Activated CD8-positive, alpha-beta T cell treated with anti-CD3 and anti-CD28 coated beads, Interleukin-2, amount 10 ng/mL, durations not matched to agents 7 days and 5 days (primary cell): ENCODE data around the gene AFAP1L2. TPM values are rescaled to one million over a fixed set of nuclear protein-coding genes. Genes with fewer than 3 reads are reported as not detected.
"Not testable (repeated sequence)": the region's sequence is repeated elsewhere in the genome, so short reads cannot be mapped to it uniquely, and the experiment has no call there.

Experiments used
- ATAC-seq: fragments of 150-1000 bp; cut with Tn5 transposase; one replicate; pipeline ENCODE4 v1.10.0; 2021; ENCODE audit warnings: moderate library complexity
- CTCF ChIA-PET: fragments of 350-600 bp; sonication (Branson Sonifier 250); formaldehyde crosslinking; loops from one replicate; lab custom pipeline; 2021; ENCODE audit warnings: antibody characterized with exemption; lab: Charles Lee
- POLR2A ChIA-PET: fragments of 350-600 bp; sonication (Branson Sonifier 250); formaldehyde crosslinking; loops from one replicate; lab custom pipeline; 2021; ENCODE audit warnings: antibody characterized with exemption; lab: Charles Lee
- DNase-seq: peaks from one replicate; pipeline ENCODE4 v3.0.0-alpha.2; 2020
- H3K27ac Mint-ChIP-seq: one replicate; pipeline ENCODE4 v1.8.0; 2021; ENCODE audit warnings: mild to moderate bottlenecking, mixed read lengths
- H3K27me3 Mint-ChIP-seq: one replicate; pipeline ENCODE4 v1.8.0; 2021; ENCODE audit warnings: low read depth, mixed read lengths
- H3K36me3 Mint-ChIP-seq: one replicate; pipeline ENCODE4 v1.8.0; 2021; ENCODE audit warnings: low read depth, mixed read lengths
- H3K4me1 Mint-ChIP-seq: one replicate; pipeline ENCODE4 v1.8.0; 2021; ENCODE audit warnings: low read depth, mixed read lengths
- H3K4me3 Mint-ChIP-seq: one replicate; pipeline ENCODE4 v1.8.0; 2021; ENCODE audit warnings: mild to moderate bottlenecking, mixed read lengths
- H3K9me3 Mint-ChIP-seq: one replicate; pipeline ENCODE4 v1.8.0; 2022; ENCODE audit warnings: mixed read lengths; ENCODE audit not compliant: insufficient read depth
- total RNA-seq, 2 experiments: library from RNA; stranded (reverse); gene quantifications; one replicate each; pipeline ENCODE4 v1.2.3, GENCODE V29; 2021

AFAP1L2 gene
- total RNA-seq, 2 experiments from 2014 or later: 4.0 to 4.8 TPM

DNA sequence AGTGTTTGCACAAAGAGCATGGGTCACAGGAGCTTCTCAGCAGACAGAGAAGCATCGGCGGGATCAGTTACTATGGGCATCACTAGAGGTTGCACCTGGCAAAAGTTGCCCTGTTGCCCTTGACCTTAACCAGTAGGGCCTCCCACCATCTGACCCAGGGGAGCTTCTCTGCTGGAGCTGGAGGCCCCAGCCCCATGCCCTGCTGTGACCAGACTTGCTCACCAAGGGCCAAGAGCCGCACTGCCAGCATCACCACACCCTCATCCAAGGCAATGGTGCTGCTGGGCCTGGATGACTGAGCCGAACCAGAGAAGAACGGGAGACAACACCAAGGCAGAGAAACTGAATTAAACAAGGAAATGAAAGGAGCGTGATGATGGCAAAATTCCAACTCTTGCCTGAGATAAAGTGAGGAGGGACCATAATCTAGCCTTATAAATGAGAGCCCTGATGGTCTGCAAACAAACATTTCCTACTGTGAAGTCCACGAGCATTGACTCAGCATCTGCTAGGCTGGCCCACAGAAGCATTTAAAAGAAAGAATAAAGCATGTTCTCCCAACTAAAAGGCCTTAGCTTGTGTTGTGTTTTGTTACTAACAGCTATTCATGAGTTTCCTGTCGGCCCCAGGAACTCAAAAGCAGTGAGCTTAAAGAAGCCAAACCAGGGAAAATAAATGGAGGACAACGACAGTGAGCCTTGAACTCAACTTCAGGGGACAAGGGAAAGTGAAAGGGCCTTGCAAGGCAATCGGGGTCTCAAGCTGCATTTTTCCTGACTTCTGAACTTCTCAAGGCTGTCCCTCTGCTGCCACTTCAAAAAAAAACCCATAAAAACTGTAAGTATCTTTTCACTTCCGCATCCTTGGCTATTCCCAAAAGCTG, 60.4 kb downstream of the AFAP1L2 start:
- H3K27ac Mint-ChIP-seq: no peak overlapping the region
- H3K9me3 Mint-ChIP-seq: no peaks in the 10 kb centered on the region
- ChIA-PET CTCF (interaction anchor here (1.2 to 2.9 kb wide), 2 partner anchors 40 to 198 kb away, joined by 3 to 14 read pairs; no protein-coding TSS in a partner anchor), POLR2A (no interaction called here)
- ATAC-seq (no peak), DNase-seq (no peak)
- H3K4me3 Mint-ChIP-seq: no peak overlapping the region
- H3K4me1 Mint-ChIP-seq: no peaks in the 10 kb centered on the region
- H3K27me3 Mint-ChIP-seq: no peaks in the 10 kb centered on the region
- no peaks in the 10 kb centered on the region for H3K36me3 Mint-ChIP-seq

DNA sequence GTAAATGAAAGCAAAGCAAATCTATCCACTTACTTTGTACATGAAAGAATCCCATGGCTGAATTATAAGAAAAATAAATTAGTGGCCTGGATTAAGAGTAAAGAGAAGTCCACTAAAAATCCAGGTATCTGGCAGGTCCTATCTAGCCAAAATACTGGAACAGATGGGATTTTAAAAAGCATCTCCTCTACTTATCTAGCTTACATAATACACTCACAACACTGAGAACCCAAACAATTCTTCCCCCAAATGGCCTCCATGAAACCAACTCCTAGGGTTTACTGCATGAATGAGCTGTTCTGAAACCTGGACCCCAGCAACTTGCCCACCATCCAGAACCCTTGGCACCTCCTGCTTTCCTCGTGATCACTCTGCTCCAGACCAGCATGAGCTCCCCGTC, 61.3 kb downstream of the AFAP1L2 start:
- Mint-ChIP-seq H3K4me3 (no peak overlapping the region), H3K9me3 (no peaks in the 10 kb centered on the region), H3K4me1 (peaks cover 5% of the 10 kb centered on the region), H3K36me3 (no peaks in the 10 kb centered on the region), H3K27ac (no peak overlapping the region), H3K27me3 (no peaks in the 10 kb centered on the region)
- ChIA-PET POLR2A (no interaction called here), CTCF (interaction anchor here (2.9 kb wide), 1 partner anchor 39 kb away, joined by 14 read pairs; no protein-coding TSS in a partner anchor)
- DNase-seq (no peak), ATAC-seq (no peak)

GRCh38 chr10:114340816-114341215, 63.5 kb downstream of the AFAP1L2 start:
- Mint-ChIP-seq H3K9me3 (no peaks in the 10 kb centered on the region), H3K36me3 (no peaks in the 10 kb centered on the region), H3K4me3 (no peak overlapping the region), H3K27ac (no peak overlapping the region), H3K27me3 (no peaks in the 10 kb centered on the region), H3K4me1 (peaks cover 25% of the 10 kb centered on the region)
- no peak for ATAC-seq
- ChIA-PET CTCF (interaction anchor here (1.0 to 1.3 kb wide), 2 partner anchors 12 to 37 kb away, joined by 4 to 6 read pairs; no protein-coding TSS in a partner anchor), POLR2A (no interaction called here)
- DNase-seq: no peak

DNA sequence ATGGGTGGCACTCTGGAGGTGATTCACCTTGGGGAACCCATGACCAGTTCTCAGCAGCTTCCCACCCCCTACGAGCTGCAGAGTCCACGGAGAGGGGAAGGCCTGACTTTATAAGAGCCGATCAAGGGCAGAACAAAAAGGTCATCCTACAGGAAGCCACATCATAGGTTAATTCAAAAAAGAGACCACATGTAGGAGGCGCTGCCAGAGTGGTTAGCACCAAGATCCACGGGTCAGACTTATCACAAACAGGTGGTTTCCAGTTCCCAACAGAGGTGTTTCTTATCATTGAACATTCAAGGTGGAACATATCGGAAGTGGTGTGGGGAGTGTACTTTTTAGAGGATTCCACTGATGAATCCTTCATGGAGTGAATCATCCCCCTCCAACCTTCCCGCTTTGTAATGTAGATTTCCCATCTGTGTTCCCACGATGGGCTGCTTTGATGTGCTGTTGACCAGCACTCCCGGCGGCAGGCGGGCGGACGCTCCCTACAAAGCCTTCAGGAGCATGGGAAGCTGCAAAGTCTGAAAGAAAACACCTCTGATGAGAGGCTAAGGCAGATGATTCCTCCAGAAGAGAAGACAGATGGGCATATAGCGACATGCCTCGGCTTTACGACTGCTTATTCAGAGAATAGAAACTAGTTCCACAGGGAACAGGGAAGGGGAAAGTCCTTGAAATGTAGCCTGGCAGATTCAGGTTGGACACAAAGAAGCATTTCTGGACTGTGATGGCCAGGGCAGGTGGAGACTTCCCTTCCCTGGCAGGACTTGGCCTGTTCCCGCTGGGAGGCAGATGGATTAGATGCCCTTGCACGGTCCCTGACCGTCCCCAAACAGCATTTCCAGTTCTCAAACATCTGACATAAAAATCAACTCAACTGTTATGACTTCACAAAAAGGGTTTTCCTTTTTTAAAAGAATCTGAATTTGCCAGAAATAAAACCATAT, 66.5 kb downstream of the AFAP1L2 start:
- Mint-ChIP-seq H3K36me3 (no peaks in the 10 kb centered on the region), H3K4me3 (no peak overlapping the region), H3K9me3 (no peaks in the 10 kb centered on the region), H3K27me3 (no peaks in the 10 kb centered on the region), H3K4me1 (peaks cover 39% of the 10 kb centered on the region), H3K27ac (peak overlapping the region; percentile 16)
- ATAC-seq: peak; percentile 49
- ChIA-PET POLR2A (no interaction called here), CTCF (interaction anchor here (1.2 kb wide), 1 partner anchor 34 kb away, joined by 8 read pairs; no protein-coding TSS in a partner anchor)
- peak; percentile 24 for DNase-seq

DNA sequence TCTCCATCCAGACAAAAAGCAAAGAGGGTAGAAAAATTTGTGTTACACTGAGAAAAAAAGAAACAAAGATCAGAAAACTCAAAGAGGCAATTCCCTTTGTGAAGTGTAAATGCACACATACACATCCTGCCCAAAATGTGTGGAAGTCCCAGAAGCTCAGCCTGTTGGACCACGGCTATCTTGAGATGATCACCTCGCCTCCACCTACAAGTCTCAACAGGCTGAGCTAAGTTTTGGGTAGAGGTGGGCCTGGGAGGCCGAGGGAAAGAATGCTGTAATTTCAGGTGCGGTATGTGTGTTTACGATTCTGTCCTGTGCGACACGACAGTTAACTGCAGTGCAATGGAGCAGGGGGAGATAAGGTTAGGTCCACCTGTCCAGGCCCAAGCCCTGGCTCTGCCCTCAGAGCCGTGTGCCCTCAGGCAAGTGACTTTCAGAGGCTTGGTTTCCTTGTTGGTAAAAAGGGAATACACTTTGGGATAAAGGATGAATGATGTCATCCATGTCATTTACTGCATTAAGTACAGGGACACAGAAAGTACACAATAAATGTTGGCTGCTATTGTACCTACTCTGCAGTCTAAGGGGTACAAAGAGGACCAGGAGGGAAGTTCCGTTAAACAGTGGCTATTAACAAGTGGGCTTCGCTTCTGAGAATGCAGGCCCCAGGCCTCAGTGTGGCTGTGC, 67.3 kb downstream of the AFAP1L2 start:
- ChIA-PET POLR2A (no interaction called here), CTCF (interaction anchor here (1.2 kb wide), 1 partner anchor 33 kb away, joined by 8 read pairs; no protein-coding TSS in a partner anchor)
- ATAC-seq (no peak), DNase-seq (no peak)
- Mint-ChIP-seq H3K9me3 (no peaks in the 10 kb centered on the region), H3K27ac (peak overlapping the region; percentile 16), H3K4me3 (no peak overlapping the region), H3K27me3 (no peaks in the 10 kb centered on the region), H3K36me3 (no peaks in the 10 kb centered on the region), H3K4me1 (peaks cover 40% of the 10 kb centered on the region)

- no peaks in the 10 kb centered on the region for H3K36me3 Mint-ChIP-seq
- no peak for ATAC-seq
- no peak overlapping the region for H3K4me3 Mint-ChIP-seq
- no peaks in the 10 kb centered on the region for H3K27me3 Mint-ChIP-seq
- POLR2A ChIA-PET: no interaction called here
- peaks cover 40% of the 10 kb centered on the region for H3K4me1 Mint-ChIP-seq
- H3K9me3 Mint-ChIP-seq: no peaks in the 10 kb centered on the region
- CTCF ChIA-PET: interaction anchor here (0.8 kb wide), 1 partner anchor 102 kb away, joined by 3 read pairs; no protein-coding TSS in a partner anchor
- no peak overlapping the region for H3K27ac Mint-ChIP-seq
- DNase-seq: no peak
Measured at GRCh38 chr10:114335614-114336013, 68.7 kb downstream of the AFAP1L2 start.

GRCh38 chr10:114334301-114334700, 70.0 kb downstream of the AFAP1L2 start:
- no peaks in the 10 kb centered on the region for H3K36me3 Mint-ChIP-seq
- H3K27ac Mint-ChIP-seq: no peak overlapping the region
- no peaks in the 10 kb centered on the region for H3K9me3 Mint-ChIP-seq
- POLR2A ChIA-PET: no interaction called here
- H3K4me3 Mint-ChIP-seq: no peak overlapping the region
- DNase-seq (no peak), ATAC-seq (no peak)
- CTCF ChIA-PET: interaction anchor here (1.0 to 1.3 kb wide), 2 partner anchors 30 to 93 kb away, joined by 3 to 5 read pairs; no protein-coding TSS in a partner anchor
- peaks cover 40% of the 10 kb centered on the region for H3K4me1 Mint-ChIP-seq
- H3K27me3 Mint-ChIP-seq: no peaks in the 10 kb centered on the region

DNA sequence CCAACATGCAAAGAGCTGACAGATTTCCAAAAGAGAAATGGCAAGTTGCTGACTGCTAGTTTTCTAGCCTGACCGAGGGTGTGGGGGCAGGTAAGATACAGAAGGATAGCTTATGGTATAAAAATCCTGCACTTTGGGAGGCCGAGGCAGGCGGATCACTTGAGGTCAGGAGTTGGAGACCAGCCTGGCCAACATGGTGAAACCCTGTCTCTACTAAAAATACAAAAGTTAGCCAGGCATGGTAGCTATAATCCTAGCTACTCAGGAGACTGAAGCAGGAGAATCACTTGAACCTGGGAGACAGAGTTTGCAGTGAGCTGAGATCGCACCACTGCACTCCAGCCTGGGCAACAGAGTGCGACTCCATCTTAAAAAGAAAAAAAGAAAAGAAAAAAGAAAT, 70.9 kb downstream of the AFAP1L2 start:
- H3K9me3 Mint-ChIP-seq, DNase-seq, H3K4me3 Mint-ChIP-seq, H3K27me3 Mint-ChIP-seq, ATAC-seq, POLR2A ChIA-PET, H3K36me3 Mint-ChIP-seq, H3K27ac Mint-ChIP-seq: not testable (repeated sequence)
- CTCF ChIA-PET: interaction anchor here (1.0 to 1.5 kb wide), 4 partner anchors 29 to 126 kb away, joined by 3 to 5 read pairs (median 3); no protein-coding TSS in a partner anchor
- peaks cover 40% of the 10 kb centered on the region for H3K4me1 Mint-ChIP-seq

GRCh38 chr10:114332301-114333192, 71.8 kb downstream of the AFAP1L2 start:
- ATAC-seq: no peak
- peaks cover 31% of the 10 kb centered on the region for H3K4me1 Mint-ChIP-seq
- DNase-seq: no peak
- H3K4me3 Mint-ChIP-seq: no peak overlapping the region
- ChIA-PET POLR2A (no interaction called here), CTCF (interaction anchor here (1.1 to 1.5 kb wide), 3 partner anchors 29 to 126 kb away, joined by 3 to 5 read pairs (median 3); no protein-coding TSS in a partner anchor)
- H3K36me3 Mint-ChIP-seq: no peaks in the 10 kb centered on the region
- no peaks in the 10 kb centered on the region for H3K27me3 Mint-ChIP-seq
- no peak overlapping the region for H3K27ac Mint-ChIP-seq
- H3K9me3 Mint-ChIP-seq: no peaks in the 10 kb centered on the region

DNA sequence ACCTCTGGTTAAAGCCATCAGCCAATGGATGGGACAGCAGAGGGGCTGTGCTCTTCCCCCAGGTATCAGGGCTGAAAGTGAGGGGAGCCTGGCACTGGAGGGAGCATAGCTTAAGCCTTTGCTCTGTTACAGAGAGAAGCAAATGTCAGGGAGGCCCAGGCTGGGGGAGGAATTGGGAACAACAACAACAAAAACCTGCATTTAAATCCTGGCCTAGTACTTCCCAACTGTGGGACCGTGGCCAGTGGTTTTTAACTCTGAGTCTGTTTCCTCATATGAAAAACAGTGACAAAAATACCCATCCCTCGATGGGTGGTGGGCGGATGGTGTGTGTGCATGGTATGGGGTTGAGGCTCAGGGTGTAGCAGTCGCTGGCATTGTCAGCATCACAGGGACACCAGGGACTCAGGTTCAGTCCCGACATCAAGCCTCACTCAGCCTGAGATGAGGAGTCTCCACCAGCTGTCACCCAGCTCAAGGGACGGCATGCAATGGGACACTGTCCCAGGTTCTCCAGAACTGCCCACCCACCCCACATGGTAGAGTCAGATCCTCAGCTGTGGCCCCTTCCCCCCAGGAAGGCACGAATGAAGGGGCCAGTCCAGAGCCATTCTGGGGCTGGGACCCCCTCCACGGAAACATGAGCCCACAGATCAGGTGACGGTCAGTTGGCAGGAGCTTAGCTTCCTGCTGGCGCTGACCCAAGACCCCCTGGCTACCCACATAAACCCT, 74.5 kb downstream of the AFAP1L2 start:
- H3K27me3 Mint-ChIP-seq: no peaks in the 10 kb centered on the region
- no peak overlapping the region for H3K27ac Mint-ChIP-seq

More for the DNA sequence above, 74.5 kb downstream of the AFAP1L2 start:
- Mint-ChIP-seq H3K36me3 (no peaks in the 10 kb centered on the region), H3K4me1 (peaks cover 14% of the 10 kb centered on the region), H3K4me3 (no peak overlapping the region), H3K9me3 (no peaks in the 10 kb centered on the region)
- ATAC-seq: no peak
- POLR2A ChIA-PET: no interaction called here
- CTCF ChIA-PET: no interaction called here
- DNase-seq: no peak
